KMS-11 (cell line): ENCODE data around the gene AICDA.
"Not testable (repeated sequence)": the region's sequence is repeated elsewhere in the genome, so short reads cannot be mapped to it uniquely, and the experiment has no call there.

Experiments used
- H2AFZ ChIP-seq: fragments of 200-600 bp; sonication (generic); 2 replicates; pipeline ENCODE4 v1.6.1; 2016; ENCODE audit warnings: antibody characterized with exemption, mixed run types, low read depth
- H3K27ac ChIP-seq: fragments of 200-600 bp; sonication (generic); 2 replicates; pipeline ENCODE4 v1.6.1; 2016; ENCODE audit warnings: mild to moderate bottlenecking, mixed run types
- H3K27me3 ChIP-seq: fragments of 200-600 bp; sonication (generic); 2 replicates; pipeline ENCODE4 v1.6.1; 2017; ENCODE audit warnings: mild to moderate bottlenecking, low read depth, mixed run types, moderate library complexity; ENCODE audit not compliant: insufficient read depth
- H3K36me3 ChIP-seq: fragments of 200-600 bp; sonication (generic); 2 replicates; pipeline ENCODE4 v1.6.1; 2017; ENCODE audit warnings: mild to moderate bottlenecking, mixed run types; ENCODE audit not compliant: insufficient read depth
- H3K4me1 ChIP-seq: fragments of 200-600 bp; sonication (generic); 2 replicates; pipeline ENCODE4 v1.6.1; 2016; ENCODE audit warnings: mild to moderate bottlenecking, low read depth, mixed run types; ENCODE audit not compliant: poor library complexity, severe bottlenecking
- H3K4me2 ChIP-seq: fragments of 200-600 bp; sonication (generic); 2 replicates; pipeline ENCODE4 v1.7.0; 2016; ENCODE audit warnings: mild to moderate bottlenecking, mixed run types
- H3K4me3 ChIP-seq: fragments of 200-600 bp; sonication (generic); IDR thresholded peaks from 2 replicates; pipeline ENCODE4 v1.6.1; 2017; ENCODE audit warnings: low read depth, low read length, mixed read lengths; ENCODE audit not compliant: insufficient read depth
- H3K79me2 ChIP-seq: fragments of 200-600 bp; sonication (generic); 2 replicates; pipeline ENCODE4 v1.6.1; 2016; ENCODE audit warnings: low read depth, mixed run types; ENCODE audit not compliant: insufficient read depth
- H3K9ac ChIP-seq: fragments of 200-600 bp; sonication (generic); 2 replicates; pipeline ENCODE4 v1.6.1; 2016; ENCODE audit warnings: mild to moderate bottlenecking, mixed run types
- H4K20me1 ChIP-seq: fragments of 200-600 bp; sonication (generic); 2 replicates; pipeline ENCODE4 v1.6.1; 2016; ENCODE audit warnings: mild to moderate bottlenecking, mixed run types; ENCODE audit not compliant: insufficient read depth
- CTCF ChIP-seq: fragments of 200-600 bp; sonication (generic); conservative IDR thresholded peaks from 2 replicates; pipeline ENCODE4 v1.6.1; 2017; ENCODE audit warnings: low read depth, mild to moderate bottlenecking, antibody characterized with exemption, low read length, moderate library complexity, mixed read lengths

AICDA gene

DNA sequence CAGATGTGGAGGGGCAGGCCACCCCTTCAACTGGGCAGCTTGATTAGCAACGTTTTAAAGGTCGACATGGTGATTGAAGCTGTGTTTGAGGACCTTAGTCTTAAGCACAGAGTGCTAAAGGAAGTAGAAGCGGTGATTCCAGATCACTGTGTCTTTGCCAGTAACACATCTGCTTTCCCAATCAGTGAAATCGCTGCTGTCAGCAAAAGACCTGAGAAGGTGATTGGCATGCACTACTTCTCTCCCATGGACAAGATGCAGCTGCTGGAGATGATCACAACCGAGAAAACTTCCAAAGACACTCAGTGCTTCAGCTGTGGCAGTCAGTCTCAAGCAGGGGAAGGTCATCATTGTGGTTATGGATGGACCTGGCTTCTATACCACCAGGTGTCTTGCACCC, 23.9 kb upstream of the AICDA start:
- Histone ChIP-seq H3K4me1 (no peaks in the 10 kb centered on the region), H3K9ac (no peak overlapping the region), H3K27ac (no peak overlapping the region), H2AFZ (no peak overlapping the region), H3K4me3 (no peak overlapping the region), H3K4me2 (no peak overlapping the region), H3K79me2 (no peaks in the 10 kb centered on the region), H3K36me3 (no peaks in the 10 kb centered on the region), H3K27me3 (no peaks in the 10 kb centered on the region), H4K20me1 (no peaks in the 10 kb centered on the region)
- no peak for TF ChIP-seq CTCF

DNA sequence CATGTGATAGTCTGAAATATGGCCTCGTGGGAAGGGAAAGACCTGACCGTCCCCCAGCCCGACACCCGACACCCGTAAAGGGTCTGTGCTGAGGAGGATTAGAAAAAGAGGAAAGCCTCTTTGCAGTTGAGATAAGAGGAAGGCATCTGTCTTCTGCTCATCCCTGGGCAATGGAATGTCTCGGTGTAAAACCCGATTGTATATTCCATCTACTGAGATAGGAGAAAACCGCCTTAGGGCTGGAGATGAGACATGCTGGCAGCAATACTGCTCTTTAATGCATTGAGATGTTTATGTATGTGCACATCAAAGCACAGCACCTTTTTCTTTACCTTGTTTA, 23.3 kb upstream of the AICDA start:
- H4K20me1 ChIP-seq, H3K79me2 ChIP-seq, H3K27ac ChIP-seq, H3K9ac ChIP-seq, H3K4me2 ChIP-seq, H3K4me1 ChIP-seq, H3K4me3 ChIP-seq, H2AFZ ChIP-seq, H3K27me3 ChIP-seq, H3K36me3 ChIP-seq: not testable (repeated sequence)

- not testable (repeated sequence) for H3K4me3 ChIP-seq, H2AFZ ChIP-seq, H3K27ac ChIP-seq, H3K4me1 ChIP-seq, H3K36me3 ChIP-seq, H3K9ac ChIP-seq, H3K79me2 ChIP-seq, H3K4me2 ChIP-seq, H4K20me1 ChIP-seq, H3K27me3 ChIP-seq
These were observed 22.8 kb upstream of the AICDA start for GRCh38 chr12:8635342-8636006.

GRCh38 chr12:8630131-8630530, 17.5 kb upstream of the AICDA start:
- H3K36me3 ChIP-seq: no peaks in the 10 kb centered on the region
- peaks cover 38% of the 10 kb centered on the region for H3K4me1 ChIP-seq
- no peak for TF ChIP-seq CTCF
- 0 out of 2 replicates have a peak, but pooled peaks cover 2% of the 10 kb centered on the region for H3K27me3 ChIP-seq
- H2AFZ ChIP-seq: no peak overlapping the region
- peak overlapping the region; percentile 63; the same call in 1 of the 2 replicates for H3K27ac ChIP-seq
- peak overlapping the region; percentile 74; the same call in 1 of the 2 replicates for H3K4me2 ChIP-seq
- H3K79me2 ChIP-seq: no peaks in the 10 kb centered on the region
- no peak overlapping the region for H3K4me3 ChIP-seq
- no peak overlapping the region for H3K9ac ChIP-seq
- no peaks in the 10 kb centered on the region for H4K20me1 ChIP-seq

DNA sequence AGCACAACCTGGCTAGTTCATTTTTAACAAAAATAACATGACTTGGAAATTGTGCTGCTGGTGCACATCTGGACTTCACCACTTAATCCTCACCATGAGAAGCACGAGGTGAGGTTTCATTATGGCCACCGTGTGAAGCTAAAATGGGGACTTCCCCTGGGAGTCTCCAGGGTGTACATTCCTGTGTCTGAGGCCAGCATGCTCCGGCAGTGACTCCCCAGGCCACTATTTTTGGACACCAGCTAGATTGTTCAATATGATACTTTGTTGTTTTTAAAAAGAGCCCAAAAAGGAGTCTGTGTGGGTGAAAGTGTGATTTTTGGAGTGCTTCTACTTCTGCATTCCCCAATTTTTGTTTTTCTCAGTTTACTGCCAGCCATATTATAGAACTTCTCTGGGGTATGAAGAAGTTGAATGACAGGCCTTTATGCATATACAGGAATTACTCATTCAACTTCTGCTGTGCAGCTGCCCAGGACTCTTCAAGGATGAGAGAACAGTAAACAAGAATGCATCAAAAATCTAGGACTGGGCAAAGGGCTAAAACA, 16.9 kb upstream of the AICDA start:
- H3K4me1 ChIP-seq: peaks cover 38% of the 10 kb centered on the region
- no peaks in the 10 kb centered on the region for H3K79me2 ChIP-seq
- no peaks in the 10 kb centered on the region for H4K20me1 ChIP-seq
- TF ChIP-seq CTCF: no peak
- H3K4me2 ChIP-seq: peak overlapping the region; percentile 74
- H3K36me3 ChIP-seq: no peaks in the 10 kb centered on the region
- peak overlapping the region; percentile 23; the same call in 1 of the 2 replicates for H3K9ac ChIP-seq
- no peak overlapping the region for H3K4me3 ChIP-seq
- 0 out of 2 replicates have a peak, but pooled peaks cover 2% of the 10 kb centered on the region for H3K27me3 ChIP-seq
- H3K27ac ChIP-seq: peak overlapping the region; percentile 63
- H2AFZ ChIP-seq: no peak overlapping the region
